Measurements from ENCODE around the gene LHFPL2. TPM values are rescaled to one million over a fixed set of nuclear protein-coding genes. Genes with fewer than 3 reads are reported as not detected.

LHFPL2 gene
- total and polyA plus RNA-seq, 2 of the 4 experiments (the other 2 are of a cell fraction): 6.5 to 11.3 TPM

DNA sequence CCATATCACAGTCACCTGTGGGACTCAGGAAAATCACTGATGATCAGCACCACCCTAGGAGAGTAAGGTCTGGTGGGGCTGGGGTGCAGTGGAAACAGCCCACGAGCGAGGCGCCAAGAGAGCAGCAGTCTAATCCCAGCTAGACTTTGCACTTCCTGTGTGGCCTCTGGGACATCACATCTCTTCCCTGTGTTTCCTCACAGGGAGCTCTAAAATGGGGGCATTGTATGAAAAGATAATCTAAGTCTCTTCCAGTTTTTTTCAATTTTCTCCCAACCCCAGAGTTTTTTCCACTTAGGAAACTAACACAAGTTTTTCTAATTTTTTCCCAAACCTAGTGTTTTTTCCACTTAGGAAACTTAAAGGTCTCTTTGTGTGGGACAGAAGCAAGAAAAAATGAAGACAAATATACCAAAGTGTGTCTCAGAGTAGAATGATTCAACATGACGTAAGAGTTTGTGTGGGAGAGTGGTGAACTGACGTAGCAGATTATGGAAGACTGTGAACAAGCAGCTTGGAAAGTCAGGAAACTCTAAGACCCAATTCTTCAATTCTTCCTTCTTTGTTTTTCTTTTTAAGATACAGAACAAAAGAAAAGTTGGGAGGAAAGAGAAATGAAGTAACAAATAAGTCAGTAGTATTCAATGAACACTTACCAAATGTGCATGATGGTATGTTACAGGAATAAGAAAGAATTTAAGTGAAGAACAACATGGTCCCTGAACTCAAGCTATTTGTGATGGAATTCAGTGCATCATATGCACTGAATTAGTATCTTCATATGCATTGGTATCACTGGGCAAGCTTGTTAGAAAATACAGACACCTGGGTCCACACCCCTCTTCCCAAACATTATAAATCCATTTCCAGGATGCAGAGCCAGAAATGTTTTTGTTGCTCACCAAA, 51.3 kb downstream of the LHFPL2 start:
- Histone ChIP-seq H3K4me2 (ENCODE audit: low read depth, low read length) (no peak overlapping the region; the same call in 1 of the 2 replicates), H2BK5ac (ENCODE audit: low read depth, low read length, poor library complexity, severe bottlenecking) (peak overlapping the region; percentile 49), H2BK20ac (ENCODE audit: low read depth, low read length) (peak overlapping the region; percentile 40), H3K18ac (ENCODE audit: low read depth, low read length) (peak overlapping the region; percentile 80), H4K8ac (ENCODE audit: low read depth in 2 of 2, low read length in 2 of 2) (peak overlapping the region in 1 of 2 experiments; percentile 38; a peak in 3 of 4 replicates), H4K91ac (ENCODE audit: insufficient read depth, low read depth, low read length) (peak overlapping the region; percentile 82), H3K4me3 (ENCODE audit: insufficient read depth, low read depth, low read length) (no peak overlapping the region), H3K4ac (ENCODE audit: low read depth, low read length) (peak overlapping the region; percentile 61), H3K9me1 (ENCODE audit: insufficient read depth, low read length) (peaks cover 27% of the 10 kb centered on the region), H2AK5ac (ENCODE audit: low read depth, low read length) (peak overlapping the region; percentile 58), H3K23ac (ENCODE audit: low read depth, low read length) (no peak overlapping the region), H3K14ac (replicated peaks; ENCODE audit: low read depth, low read length) (peak overlapping the region; percentile 71), H2BK120ac (ENCODE audit: low read depth, low read length) (peak overlapping the region; percentile 74), H3K9ac (ENCODE audit: low read depth, low read length) (no peak overlapping the region), H2AK9ac (replicated peaks; ENCODE audit: low read depth, low read length, poor library complexity) (no peak overlapping the region), H3K79me1 (ENCODE audit: low read depth in 1 of 2, low read length in 2 of 2) (peaks cover 24 to 62% of the 10 kb centered on the region in 2 experiments), H2AFZ (replicated peaks; ENCODE audit: low read length, poor library complexity) (no peak overlapping the region), H3K9me3 (ENCODE audit: control insufficient read depth, insufficient read depth, low read length) (no peaks in the 10 kb centered on the region), H2BK15ac (ENCODE audit: low read depth, low read length) (peak overlapping the region; percentile 74; the same call in 2 of the 3 replicates), H3K4me1 (ENCODE audit: control insufficient read depth, insufficient read depth, low read length) (peaks cover 35% of the 10 kb centered on the region), H3K27ac (ENCODE audit: insufficient read depth, low read length) (peak overlapping the region; percentile 67), H3K36me3 (ENCODE audit: control insufficient read depth, insufficient read depth, low read length) (no peaks in the 10 kb centered on the region; the same call in 1 of the 2 replicates), H4K5ac (ENCODE audit: low read depth, low read length) (peak overlapping the region; percentile 71), H4K20me1 (ENCODE audit: insufficient read depth, low read length) (0 out of 2 replicates have a peak, but pooled peaks cover 7% of the 10 kb centered on the region), H3K56ac (ENCODE audit: extremely low read depth, insufficient read depth, low read length) (no peak overlapping the region; the same call in 1 of the 2 replicates), H3K27me3 (ENCODE audit: control insufficient read depth, insufficient read depth, low read length) (no peaks in the 10 kb centered on the region)
- dilution Hi-C loops (cut with HindIII; ENCODE audit: low sequenced_read_pairs, unreplicated experiment): no loop called here
- POLR2A ChIA-PET (ENCODE audit: unreplicated experiment): no interaction called here
- TF ChIP-seq FOS (IDR thresholded peaks at IDR 0.05; ENCODE audit: low read depth, low read length) (peak; percentile 67; the same call in 1 of the 2 replicates), CEBPB (IDR thresholded peaks at IDR 0.05; ENCODE audit: low read depth, low read length) (peak; percentile 84), MAFK (IDR thresholded peaks at IDR 0.05; ENCODE audit: low read depth, low read length) (0 out of 2 replicates have a peak, but pooled peaks have one; percentile 9), BHLHE40 (IDR thresholded peaks at IDR 0.05; ENCODE audit: low read depth, low read length) (no peak), RFX5 (IDR thresholded peaks at IDR 0.05; ENCODE audit: low read depth, low read length) (0 out of 2 replicates have a peak, but pooled peaks have one; percentile 21)
- CTCF ChIA-PET: no interaction called here
- intact Hi-C loops (cut with micrococcal nuclease): no loop called here
- ATAC-seq (ENCODE audit: low read depth) (peak; percentile 13; the same call in 1 of the 2 replicates), DNase-seq (peak; percentile 97)
- no CpG with 5 or more reads among the region's 5 CpGs for WGBS, 2 experiments (ENCODE audit: extremely low coverage in 2 of 2, insufficient read length in 1 of 2)
- in situ Hi-C loops (cut with MboI; ENCODE audit: low sequenced_read_pairs): loop anchor here (10.0 kb wide), 1 partner anchor 93 kb away; no protein-coding TSS in a partner anchor
- no TSS peak for BruUV-seq (replicated peaks)

Measured in IMR-90 (cell line).